SK-N-SH (cell line): ENCODE data around the gene IKZF5. TPM values are rescaled to one million over a fixed set of nuclear protein-coding genes. Genes with fewer than 3 reads are reported as not detected.

Experiments used
- CTCF ChIA-PET: fragments of 300-600, 350-600 bp; formaldehyde crosslinking; extraction: SDS; loops from one replicate; lab custom pipeline; 2021; lab: Yijun Ruan, JAX
- POLR2A ChIA-PET: fragments of 350-600 bp; sonication (Branson Sonifier 250); formaldehyde crosslinking; extraction: SDS; loops from one replicate; lab custom pipeline; 2020; ENCODE audit warnings: antibody characterized with exemption, inconsistent platforms; lab: Yijun Ruan, JAX
- DNase-seq: peaks from one replicate; pipeline ENCODE4 v3.0.0; 2012
- H2AFZ ChIP-seq: fragments of 200-600 bp; sonication (generic); 2 replicates; pipeline ENCODE4 v1.8.1; 2016; ENCODE audit warnings: antibody characterized with exemption, mild to moderate bottlenecking, low read depth
- H3F3A ChIP-seq: fragments of 200-600 bp; sonication (generic); replicated peaks from 2 replicates; pipeline ENCODE3; 2016; ENCODE audit warnings: antibody characterized with exemption, mild to moderate bottlenecking; ENCODE audit not compliant: insufficient read depth
- H3K27ac ChIP-seq, 2 experiments: fragments of 200-500 bp in 1 of 2; fragments of 200-600 bp in 1 of 2; sonication (Bioruptor generic) in 1 of 2; sonication (generic), shearing (Covaris generic) in 1 of 2; 2 replicates each; pipeline versions ENCODE4 v1.5.1 to v1.6.1; 2014 to 2016; ENCODE audit warnings: low read depth in 2 of 2, inconsistent platforms in 1 of 2, low read length in 1 of 2, mild to moderate bottlenecking in 1 of 2, mixed read lengths in 1 of 2
- H3K27me3 ChIP-seq: fragments of 200-600 bp; sonication (generic), shearing (Covaris generic); 2 replicates; pipeline ENCODE4 v1.6.1; 2016; ENCODE audit warnings: mixed run types; ENCODE audit not compliant: insufficient read depth
- H3K36me3 ChIP-seq, 2 experiments: fragments of 200-500 bp in 1 of 2; fragments of 200-600 bp in 1 of 2; sonication (Bioruptor generic) in 1 of 2; sonication (generic) in 1 of 2; replicated peaks in 1 of 2; 2 replicates each; pipeline versions ENCODE3 to v1.5.1; 2014 to 2016; ENCODE audit warnings: low read length in 1 of 2, mild to moderate bottlenecking in 1 of 2; ENCODE audit not compliant: insufficient read depth in 2 of 2, control insufficient read depth in 1 of 2
- H3K4me1 ChIP-seq, 2 experiments: fragments of 200-500 bp in 1 of 2; fragments of 200-600 bp in 1 of 2; sonication (Bioruptor generic) in 1 of 2; sonication (generic), shearing (Covaris generic) in 1 of 2; 2 replicates each; pipeline versions ENCODE4 v1.5.1 to v1.6.1; 2014 to 2016; ENCODE audit warnings: low read depth in 1 of 2, low read length in 1 of 2, mixed run types in 1 of 2; ENCODE audit not compliant: insufficient read depth in 2 of 2, control insufficient read depth in 1 of 2
- H3K4me2 ChIP-seq: fragments of 200-600 bp; sonication (generic), shearing (Covaris generic); 2 replicates; pipeline ENCODE4 v1.6.1; 2017; ENCODE audit warnings: mixed run types
- H3K4me3 ChIP-seq, 2 experiments: fragments of 200-500 bp in 1 of 2; fragments of 200-600 bp in 1 of 2; sonication (Bioruptor generic) in 1 of 2; sonication (generic), shearing (Covaris generic) in 1 of 2; 2 replicates each; pipeline versions ENCODE4 v1.5.1 to v1.8.1; 2014 to 2016; ENCODE audit warnings: low read depth in 2 of 2, inconsistent platforms in 1 of 2, low read length in 1 of 2, mild to moderate bottlenecking in 1 of 2, mixed read lengths in 1 of 2, moderate library complexity in 1 of 2
- H3K79me2 ChIP-seq: fragments of 200-600 bp; sonication (generic); 2 replicates; pipeline ENCODE4 v1.8.1; 2017; ENCODE audit warnings: mild to moderate bottlenecking; ENCODE audit not compliant: insufficient read depth
- H3K9ac ChIP-seq: fragments of 200-600 bp; sonication (generic); 2 replicates; pipeline ENCODE4 v1.6.1; 2017; ENCODE audit warnings: mixed run types
- H3K9me2 ChIP-seq: fragments of 200-600 bp; sonication (generic); 2 replicates; pipeline ENCODE4 v1.6.1; 2017; ENCODE audit warnings: mixed run types
- H3K9me3 ChIP-seq: fragments of 200-600 bp; sonication (generic); 2 replicates; pipeline ENCODE4 v1.6.1; 2017; ENCODE audit warnings: mixed run types, mild to moderate bottlenecking, moderate library complexity
- H4K20me1 ChIP-seq: fragments of 200-600 bp; sonication (generic); 2 replicates; pipeline ENCODE4 v1.6.1; 2017; ENCODE audit warnings: mild to moderate bottlenecking, mixed run types; ENCODE audit not compliant: insufficient read depth
- CTCF ChIP-seq: fragments of 200-600 bp; sonication (generic); IDR thresholded peaks from 2 replicates; pipeline ENCODE4 v1.6.1; 2017; ENCODE audit warnings: antibody characterized with exemption, mild to moderate bottlenecking, moderate library complexity
- FOSL2 ChIP-seq: IDR thresholded peaks from 2 replicates; pipeline ENCODE4 v1.4.0; 2012; ENCODE audit warnings: low read depth, mild to moderate bottlenecking, moderate library complexity, borderline replicate concordance
- FOXJ3 ChIP-seq: sonication (generic); formaldehyde crosslinking; IDR thresholded peaks from 2 replicates; pipeline ENCODE4 v1.5.1; 2020; ENCODE audit warnings: mild to moderate bottlenecking, missing genetic modification reagents
- FOXM1 ChIP-seq: IDR thresholded peaks from 2 replicates; pipeline ENCODE4 v1.4.0; 2012; ENCODE audit warnings: low read depth, mild to moderate bottlenecking
- GATA2 ChIP-seq: sonication (generic); formaldehyde crosslinking; IDR thresholded peaks from 2 replicates; pipeline ENCODE4 v1.5.0; 2020; ENCODE audit warnings: mild to moderate bottlenecking, missing genetic modification reagents
- IRF3 ChIP-seq: fragments of 150-350 bp; IDR thresholded peaks from 2 replicates; pipeline ENCODE4 v1.6.1; 2016; ENCODE audit warnings: mild to moderate bottlenecking, low read depth, low read length
- MAX ChIP-seq: IDR thresholded peaks from 2 replicates; pipeline ENCODE4 v1.4.0; 2012; ENCODE audit warnings: low read depth
- MXI1 ChIP-seq: IDR thresholded peaks from 2 replicates; pipeline ENCODE4 v1.6.1; 2012; ENCODE audit warnings: mild to moderate bottlenecking, low read depth, low read length, improper control_type of control experiment
- POLR2AphosphoS5 ChIP-seq: IDR thresholded peaks from 2 replicates; pipeline ENCODE4 v1.6.1; 2012; ENCODE audit warnings: low read depth, low read length
- RAD21 ChIP-seq: IDR thresholded peaks from 2 replicates; pipeline ENCODE4 v1.6.1; 2012; ENCODE audit warnings: mild to moderate bottlenecking, low read length
- RCOR1 ChIP-seq: fragments of 150-350 bp; IDR thresholded peaks from 2 replicates; pipeline ENCODE4 v1.6.1; 2017; ENCODE audit warnings: antibody characterized with exemption, low read length
- REST ChIP-seq: IDR thresholded peaks from 2 replicates; pipeline ENCODE4 v1.6.1; 2012; ENCODE audit warnings: mild to moderate bottlenecking, low read depth, low read length, moderate library complexity
- SIN3A ChIP-seq: IDR thresholded peaks from 2 replicates; pipeline ENCODE4 v1.6.1; 2012; ENCODE audit warnings: low read depth, mild to moderate bottlenecking, low read length, moderate library complexity, borderline replicate concordance
- SMC3 ChIP-seq: IDR thresholded peaks from 2 replicates; pipeline ENCODE4 v1.6.1; 2012; ENCODE audit warnings: low read depth, low read length, improper control_type of control experiment
- TCF12 ChIP-seq: IDR thresholded peaks from 2 replicates; pipeline ENCODE4 v1.4.0; 2012
- TEAD4 ChIP-seq: IDR thresholded peaks from 2 replicates; pipeline ENCODE4 v1.4.0; 2012; ENCODE audit warnings: mild to moderate bottlenecking, borderline replicate concordance; ENCODE audit not compliant: insufficient read depth
- ZBTB33 ChIP-seq: IDR thresholded peaks from 2 replicates; pipeline ENCODE4 v1.4.0; 2012; ENCODE audit warnings: low read depth, borderline replicate concordance
- WGBS: methylation state at CpG from one replicate; pipeline ENCODE4 v1.1.6; 2017; ENCODE audit warnings: low lambda C conversion rate; 5-methylcytosine and 5-hydroxymethylcytosine counted together
- polyA plus RNA-seq, 3 experiments: library from polyadenylated mRNA; depleted of rRNA; stranded (reverse); fragments of >200 nt; gene quantifications; 2 replicates each; pipeline ENCODE4 v1.2.3, GENCODE V29; 2012
- TF ChIP-seq, protein P1 (sequence below): IDR thresholded peaks from 2 replicates; pipeline ENCODE4 v1.4.0; 2012; ENCODE audit warnings: low read depth, borderline replicate concordance

Gene IKZF5
- polyA plus RNA-seq, 1 of the 3 experiments (the other 2 are of a cell fraction): 2.9 TPM

GRCh38 chr10:123016228-123016627, 7.6 kb upstream of the IKZF5 start:
- 96% methylated on average over 4 of the region's 4 CpGs for WGBS
- CTCF ChIA-PET: interaction anchor here (0.9 to 2.0 kb wide), 4 partner anchors 27 to 471 kb away, joined by 3 to 6 read pairs (median 4); no protein-coding TSS in a partner anchor
- Histone ChIP-seq H2AFZ (no peak overlapping the region), H3K27me3 (no peaks in the 10 kb centered on the region), H3K9me2 (no peaks in the 10 kb centered on the region), H4K20me1 (no peaks in the 10 kb centered on the region), H3K4me3 (no peak overlapping the region), H3K79me2 (no peaks in the 10 kb centered on the region), H3K27ac (no peak overlapping the region), H3K4me2 (no peak overlapping the region), H3K36me3 (no peaks in the 10 kb centered on the region), H3K4me1 (no peaks in the 10 kb centered on the region), H3K9me3 (no peaks in the 10 kb centered on the region), H3K9ac (no peak overlapping the region), H3F3A (no peaks in the 10 kb centered on the region)
- POLR2A ChIA-PET: no interaction called here
- TF ChIP-seq REST (no peak), MAX (no peak), GATA2 (CRISPR knock-in tag) (no peak), RCOR1 (no peak), SMC3 (no peak), RAD21 (no peak), FOXJ3 (CRISPR knock-in tag) (no peak), IRF3 (no peak)
- TF ChIP-seq, protein P1, sequence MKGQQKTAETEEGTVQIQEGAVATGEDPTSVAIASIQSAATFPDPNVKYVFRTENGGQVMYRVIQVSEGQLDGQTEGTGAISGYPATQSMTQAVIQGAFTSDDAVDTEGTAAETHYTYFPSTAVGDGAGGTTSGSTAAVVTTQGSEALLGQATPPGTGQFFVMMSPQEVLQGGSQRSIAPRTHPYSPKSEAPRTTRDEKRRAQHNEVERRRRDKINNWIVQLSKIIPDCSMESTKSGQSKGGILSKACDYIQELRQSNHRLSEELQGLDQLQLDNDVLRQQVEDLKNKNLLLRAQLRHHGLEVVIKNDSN: no peak
- no peak for DNase-seq

DNA sequence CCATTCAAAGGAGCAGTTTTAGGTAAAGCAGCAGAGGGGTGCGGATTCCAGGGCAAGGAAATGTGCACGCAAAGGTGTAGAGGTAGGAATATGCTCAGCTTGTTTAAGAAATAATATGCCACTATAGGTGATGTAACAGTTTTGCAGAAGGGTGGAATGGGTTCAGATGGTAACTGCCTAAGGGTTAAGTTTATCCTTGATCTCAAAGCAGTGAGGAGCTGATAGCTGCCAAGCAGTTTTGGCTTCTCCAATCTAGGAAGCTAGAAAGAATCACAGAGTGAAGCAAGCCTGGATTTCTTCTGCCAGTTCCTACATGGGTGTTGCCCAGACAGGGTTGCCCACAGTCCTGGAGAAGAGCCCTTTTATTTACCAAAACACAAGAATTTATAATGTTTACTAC, 6.2 kb upstream of the IKZF5 start:
- H3K4me3 ChIP-seq: no peak overlapping the region
- no peaks in the 10 kb centered on the region for H3F3A ChIP-seq
- H3K9ac ChIP-seq: no peak overlapping the region
- CTCF ChIA-PET: interaction anchor here (1.1 to 1.3 kb wide), 3 partner anchors 23 to 32 kb away, joined by 3 to 9 read pairs (median 3); no protein-coding TSS in a partner anchor
- 94% methylated on average over 2 of the region's 2 CpGs for WGBS
- no peaks in the 10 kb centered on the region for H4K20me1 ChIP-seq
- H2AFZ ChIP-seq: no peak overlapping the region
- no peaks in the 10 kb centered on the region; a peak in 1 of 4 replicates for H3K4me1 ChIP-seq
- H3K4me2 ChIP-seq: no peak overlapping the region
- POLR2A ChIA-PET: no interaction called here
- H3K27me3 ChIP-seq: no peaks in the 10 kb centered on the region
- H3K9me2 ChIP-seq: no peaks in the 10 kb centered on the region
- no peak for DNase-seq
- H3K9me3 ChIP-seq: no peaks in the 10 kb centered on the region
- no peaks in the 10 kb centered on the region; the same call in 1 of the 2 replicates for H3K79me2 ChIP-seq
- H3K36me3 ChIP-seq: no peaks in the 10 kb centered on the region
- no peak overlapping the region for H3K27ac ChIP-seq
- TF ChIP-seq FOXM1: no peak
- TF ChIP-seq MXI1: no peak
- TF ChIP-seq CTCF: no peak
- no peak for TF ChIP-seq RCOR1
- TF ChIP-seq TCF12: no peak
- no peak for TF ChIP-seq ZBTB33
- no peak for TF ChIP-seq FOSL2
- TF ChIP-seq FOXJ3 (CRISPR knock-in tag): no peak
- TF ChIP-seq SIN3A: no peak
- no peak for TF ChIP-seq TEAD4
- TF ChIP-seq POLR2AphosphoS5: no peak
